B cell (primary cell): ENCODE data around the gene MKRN2OS. TPM values are rescaled to one million over a fixed set of nuclear protein-coding genes. Genes with fewer than 3 reads are reported as not detected.
A peak's percentile ranks its signal among the peaks of the same experiment; 100 is the strongest.

Source experiments
- ATAC-seq: fragments of 200-7000 bp; cut with Tn5 transposase; one replicate; pipeline ENCODE4 v1.10.0; 2021; ENCODE audit warnings: low read depth, mild to moderate bottlenecking, moderate number of reproducible peaks, moderate library complexity
- CTCF ChIA-PET: fragments of 350-600 bp; sonication (Branson Sonifier 250); formaldehyde crosslinking; loops from one replicate; lab custom pipeline; 2021; ENCODE audit warnings: antibody characterized with exemption, inconsistent platforms; lab: Charles Lee
- POLR2A ChIA-PET: fragments of 350-600 bp; sonication (Branson Sonifier 250); formaldehyde crosslinking; loops from one replicate; lab custom pipeline; 2021; ENCODE audit warnings: antibody characterized with exemption; lab: Charles Lee
- DNase-seq: peaks from one replicate; pipeline ENCODE4 v3.0.0; 2013
- H2AFZ ChIP-seq: 2 replicates; pipeline ENCODE4 v1.6.1; 2012; ENCODE audit warnings: mild to moderate bottlenecking, low read depth, low read length; ENCODE audit not compliant: insufficient read depth, poor library complexity, severe bottlenecking
- H3K27ac ChIP-seq, 2 donors: 1 replicate in 1 of 2; 2 replicates in 1 of 2; pipeline ENCODE4 v1.5.1; 2012 to 2013; ENCODE audit warnings: low read length in 2 of 2, mild to moderate bottlenecking in 2 of 2, moderate library complexity in 1 of 2
- H3K27me3 ChIP-seq, 4 experiments: fragments of 200-600 bp in 1 of 4; sonication (generic) in 1 of 4; replicated peaks in 1 of 4; 1 replicate in 2 of 4; 2 replicates in 2 of 4; pipeline versions ENCODE4 v1.6.1 to v1.7.0; 2013 to 2016; ENCODE audit warnings: low read length in 3 of 4, mild to moderate bottlenecking in 2 of 4, mixed read lengths in 1 of 4, moderate library complexity in 1 of 4; ENCODE audit not compliant: insufficient read depth in 4 of 4, control insufficient read depth in 3 of 4; ENCODE audit errors: control extremely low read depth in 1 of 4
- H3K36me3 ChIP-seq, 2 experiments: replicated peaks in 1 of 2; 1 replicate in 1 of 2; 2 replicates in 1 of 2; pipeline versions ENCODE4 v1.6.1 to v1.7.1; 2013; ENCODE audit warnings: low read length in 1 of 2; ENCODE audit not compliant: insufficient read depth in 2 of 2, control insufficient read depth in 1 of 2; ENCODE audit errors: control extremely low read depth in 1 of 2, extremely low read depth in 1 of 2
- H3K4me1 ChIP-seq, 2 donors: fragments of 200-600 bp in 1 of 2; sonication (generic) in 1 of 2; 1 replicate in 1 of 2; 2 replicates in 1 of 2; pipeline versions ENCODE4 v1.5.1 to v1.6.1; 2013 to 2017; ENCODE audit warnings: low read length in 2 of 2; ENCODE audit not compliant: control insufficient read depth in 2 of 2, insufficient read depth in 2 of 2
- H3K4me2 ChIP-seq: replicated peaks from 2 replicates; pipeline ENCODE3; 2012; ENCODE audit warnings: mild to moderate bottlenecking, low read depth, low read length; ENCODE audit not compliant: poor library complexity, severe bottlenecking
- H3K4me3 ChIP-seq, 5 experiments: fragments of 200-600 bp in 1 of 5; sonication (generic) in 1 of 5; 1 replicate in 3 of 5; 2 replicates in 2 of 5; pipeline versions ENCODE4 v1.5.1 to v1.7.0; 2011 to 2016; ENCODE audit warnings: low read length in 4 of 5, mild to moderate bottlenecking in 4 of 5, low read depth in 2 of 5, control low read depth in 1 of 5, moderate library complexity in 1 of 5; ENCODE audit not compliant: insufficient read depth in 1 of 5; ENCODE audit errors: control extremely low read depth in 1 of 5, extremely low read depth in 1 of 5
- H3K79me2 ChIP-seq: fragments of 200-600 bp; sonication (generic); one replicate; pipeline ENCODE4 v1.6.0; 2016; ENCODE audit warnings: low read length; ENCODE audit not compliant: control insufficient read depth, insufficient read depth
- H3K9ac ChIP-seq: fragments of 200-600 bp; sonication (generic); 2 replicates; pipeline ENCODE4 v1.6.1; 2017; ENCODE audit warnings: mild to moderate bottlenecking, low read length, moderate library complexity
- H3K9me3 ChIP-seq, 3 donors: one replicate each; pipeline versions ENCODE4 v1.6.1 to v1.7.1; 2013; ENCODE audit warnings: low read length in 2 of 3; ENCODE audit not compliant: control insufficient read depth in 2 of 3, insufficient read depth in 1 of 3; ENCODE audit errors: control extremely low read depth in 1 of 3
- H4K20me1 ChIP-seq: 2 replicates; pipeline ENCODE4 v1.6.0; 2012; ENCODE audit warnings: mild to moderate bottlenecking, low read length; ENCODE audit not compliant: insufficient read depth, control insufficient read depth, poor library complexity, severe bottlenecking
- H3K27ac Mint-ChIP-seq: one replicate; pipeline ENCODE4 v1.8.0; 2021; ENCODE audit warnings: mixed read lengths
- H3K27me3 Mint-ChIP-seq: one replicate; pipeline ENCODE4 v1.8.0; 2021; ENCODE audit warnings: mixed read lengths
- H3K4me1 Mint-ChIP-seq: one replicate; pipeline ENCODE4 v1.8.0; 2021; ENCODE audit warnings: mixed read lengths
- H3K4me3 Mint-ChIP-seq: one replicate; pipeline ENCODE4 v1.8.0; 2021; ENCODE audit warnings: mixed read lengths
- H3K9me3 Mint-ChIP-seq: one replicate; pipeline ENCODE4 v1.8.0; 2022; ENCODE audit warnings: mixed read lengths; ENCODE audit not compliant: insufficient read depth
- EZH2 ChIP-seq: IDR thresholded peaks from 2 replicates; pipeline ENCODE4 v1.6.1; 2012; ENCODE audit warnings: borderline replicate concordance, low read depth, mild to moderate bottlenecking, moderate library complexity, low read length; ENCODE audit not compliant: insufficient read depth, poor library complexity, severe bottlenecking
- WGBS: methylation state at CpG from one replicate; pipeline ENCODE4 v1.1.5; 2013; ENCODE audit warnings: missing lambda C conversion rate; ENCODE audit not compliant: insufficient coverage; 5-methylcytosine and 5-hydroxymethylcytosine counted together
- intact Hi-C: fragments of 100-400 bp; cut with micrococcal nuclease; formaldehyde crosslinking; loops from one replicate; pipeline ENCODE4 v1.10.0; 2022
- polyA plus RNA-seq: library from polyadenylated mRNA; depleted of rRNA; stranded (reverse); fragments of >200 nt; gene quantifications from 2 replicates; pipeline ENCODE4 v1.2.3, GENCODE V29; 2012
- total RNA-seq, 2 donors: library from RNA; stranded (reverse); fragments of 120-200 nt in 1 of 2; gene quantifications; 1 replicate in 1 of 2; 2 replicates in 1 of 2; pipeline versions ENCODE4 v1.2.3 to v1.2.4, GENCODE V29; 2013 to 2022
- TF ChIP-seq, protein P1 (sequence below): fragments of 200-600 bp; IDR thresholded peaks from one replicate; pipeline ENCODE4 v1.8.0; 2022; ENCODE audit warnings: antibody characterized with exemption, mild to moderate bottlenecking

Gene MKRN2OS
- total and polyA plus RNA-seq, 2 donors (not counting 1 experiment from before 2014, with no cell fraction given), result not detected

DNA sequence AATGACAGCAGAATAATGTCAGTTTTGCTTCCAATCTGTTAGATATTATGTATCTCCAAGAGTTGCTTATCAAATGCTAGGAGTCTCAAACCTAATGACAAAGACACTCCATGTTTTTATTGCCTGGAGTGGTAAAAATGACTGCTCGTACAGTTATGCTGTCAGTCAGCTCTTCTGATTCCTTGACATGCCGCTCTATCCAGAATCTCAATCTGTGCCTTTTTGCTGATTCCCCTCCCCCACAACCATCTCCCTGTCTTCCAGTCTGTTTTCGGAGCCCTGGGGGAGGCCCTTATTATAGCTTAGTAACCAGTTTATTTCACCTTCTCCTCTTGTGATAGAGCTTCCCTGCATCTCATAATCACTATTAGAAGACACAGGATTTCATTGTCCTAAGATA is 14.2 kb upstream of the MKRN2OS start:
- Histone ChIP-seq H3K27me3 (peaks cover 0 to 8% (median 2%) of the 10 kb centered on the region in 4 experiments), H2AFZ (no peak overlapping the region), H3K36me3 (no peaks in the 10 kb centered on the region), H3K4me2 (no peak overlapping the region), H3K9me3 (no peaks in the 10 kb centered on the region), H3K27ac (no peak overlapping the region), H3K79me2 (peaks cover 74% of the 10 kb centered on the region), H3K9ac (no peak overlapping the region), H4K20me1 (peaks cover 22% of the 10 kb centered on the region), H3K4me3 (no peak overlapping the region), H3K4me1 (peaks cover 33 to 34% of the 10 kb centered on the region in 2 donors)
- ChIA-PET CTCF (interaction anchor here (0.6 kb wide), 1 partner anchor 106 kb away, joined by 3 read pairs; no protein-coding TSS in a partner anchor), POLR2A (no interaction called here)
- Mint-ChIP-seq H3K27ac (no peak overlapping the region), H3K4me1 (peaks cover 51% of the 10 kb centered on the region), H3K4me3 (no peak overlapping the region), H3K9me3 (no peaks in the 10 kb centered on the region), H3K27me3 (peaks cover 7% of the 10 kb centered on the region)
- TF ChIP-seq, protein P1, sequence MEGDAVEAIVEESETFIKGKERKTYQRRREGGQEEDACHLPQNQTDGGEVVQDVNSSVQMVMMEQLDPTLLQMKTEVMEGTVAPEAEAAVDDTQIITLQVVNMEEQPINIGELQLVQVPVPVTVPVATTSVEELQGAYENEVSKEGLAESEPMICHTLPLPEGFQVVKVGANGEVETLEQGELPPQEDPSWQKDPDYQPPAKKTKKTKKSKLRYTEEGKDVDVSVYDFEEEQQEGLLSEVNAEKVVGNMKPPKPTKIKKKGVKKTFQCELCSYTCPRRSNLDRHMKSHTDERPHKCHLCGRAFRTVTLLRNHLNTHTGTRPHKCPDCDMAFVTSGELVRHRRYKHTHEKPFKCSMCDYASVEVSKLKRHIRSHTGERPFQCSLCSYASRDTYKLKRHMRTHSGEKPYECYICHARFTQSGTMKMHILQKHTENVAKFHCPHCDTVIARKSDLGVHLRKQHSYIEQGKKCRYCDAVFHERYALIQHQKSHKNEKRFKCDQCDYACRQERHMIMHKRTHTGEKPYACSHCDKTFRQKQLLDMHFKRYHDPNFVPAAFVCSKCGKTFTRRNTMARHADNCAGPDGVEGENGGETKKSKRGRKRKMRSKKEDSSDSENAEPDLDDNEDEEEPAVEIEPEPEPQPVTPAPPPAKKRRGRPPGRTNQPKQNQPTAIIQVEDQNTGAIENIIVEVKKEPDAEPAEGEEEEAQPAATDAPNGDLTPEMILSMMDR, result no peak
- no peak for TF ChIP-seq EZH2
- ATAC-seq (no peak), DNase-seq (no peak)
- WGBS, result 94% methylated on average over 3 of the region's 3 CpGs
- intact Hi-C loops, result loop anchor here (5.0 kb wide), 2 partner anchors 712 to 1563 kb away; partner anchors contain the start of genes CHCHD4 and TAMM41

- intact Hi-C loops, result loop anchor here (5.0 kb wide), 2 partner anchors 711 to 1564 kb away; partner anchors contain the start of genes CHCHD4 and TAMM41
- Mint-ChIP-seq H3K9me3 (no peaks in the 10 kb centered on the region), H3K4me1 (peaks cover 59% of the 10 kb centered on the region), H3K4me3 (peak overlapping the region; percentile 91), H3K27ac (no peak overlapping the region), H3K27me3 (peaks cover 13% of the 10 kb centered on the region)
- no peaks in the 10 kb centered on the region for H3K9me3 ChIP-seq
- H3K36me3 ChIP-seq, result no peaks in the 10 kb centered on the region
- DNase-seq (no peak), ATAC-seq (no peak)
- peak overlapping the region; percentile 91 for H3K4me2 ChIP-seq
- H3K27ac ChIP-seq, result no peak overlapping the region
- ChIA-PET CTCF (interaction anchor here (0.9 to 1.5 kb wide), 3 partner anchors 20 to 425 kb away, joined by 3 to 5 read pairs (median 3); no protein-coding TSS in a partner anchor), POLR2A (no interaction called here)
- peaks cover 66% of the 10 kb centered on the region for H3K79me2 ChIP-seq
- no peak overlapping the region for H3K4me3 ChIP-seq
- no peak overlapping the region for H2AFZ ChIP-seq
- peaks cover 22% of the 10 kb centered on the region for H4K20me1 ChIP-seq
- H3K27me3 ChIP-seq, result peaks cover 0 to 14% (median 2%) of the 10 kb centered on the region in 4 experiments
- TF ChIP-seq, protein P1, result no peak
- TF ChIP-seq EZH2, result no peak
- H3K9ac ChIP-seq, result no peak overlapping the region
- WGBS, result 95% methylated on average over 3 of the region's 4 CpGs
- H3K4me1 ChIP-seq, result peaks cover 38 to 40% of the 10 kb centered on the region in 2 donors
Measured at GRCh38 chr3:12558706-12559105, 13.4 kb upstream of the MKRN2OS start.
